Fibroblast of skin of left quadriceps (primary cell): ENCODE measurements around the gene GNAT3.

ENCODE experiments used
- DNase-seq, 2 experiments: peaks; one replicate each; pipeline ENCODE4 v3.0.0-alpha.2; 2013; ENCODE audit warnings: low read depth in 2 of 2

GNAT3 gene

GRCh38 chr7:80417211-80417793 lies 94.6 kb downstream of the GNAT3 start:
- DNase-seq: no peak

GRCh38 chr7:80415522-80415921 lies 96.3 kb downstream of the GNAT3 start:
- DNase-seq: peak in 1 of 2 experiments; percentile 33

- DNase-seq: no peak
Observed at GRCh38 chr7:80415114-80415513, 96.8 kb downstream of the GNAT3 start.

- no peak for DNase-seq
Observed at GRCh38 chr7:80414331-80414730, 97.5 kb downstream of the GNAT3 start.

GRCh38 chr7:80413383-80413945 lies 98.4 kb downstream of the GNAT3 start:
- no peak for DNase-seq

GRCh38 chr7:80412842-80413241 lies 99.0 kb downstream of the GNAT3 start:
- DNase-seq: peak; percentile 11 to 20

- peak in 1 of 2 experiments; percentile 23 for DNase-seq
Observed at GRCh38 chr7:80411621-80412020, 100.2 kb downstream of the GNAT3 start.

- DNase-seq: peak in 1 of 2 experiments; percentile 11
Observed at GRCh38 chr7:80410081-80410480, 101.8 kb downstream of the GNAT3 start.
